HG02943 (cell line): ENCODE measurements around the gene MEIS2.

Experiments
- ATAC-seq: cut with Tn5 transposase; IDR thresholded peaks from one replicate; pipeline ENCODE4 v1.9.1; 2021; ENCODE audit warnings: mild to moderate bottlenecking, low read depth, moderate library complexity; ENCODE audit not compliant: unreplicated experiment

MEIS2 gene

GRCh38 chr15:36883713-36884517 lies 216.4 kb downstream of the MEIS2 start:
- ATAC-seq: peak; percentile 79

GRCh38 chr15:36882487-36883131 lies 217.7 kb downstream of the MEIS2 start:
- ATAC-seq: no peak

GRCh38 chr15:36882056-36882455 lies 218.3 kb downstream of the MEIS2 start:
- ATAC-seq: no peak

GRCh38 chr15:36881516-36881915 lies 218.8 kb downstream of the MEIS2 start:
- ATAC-seq: no peak

GRCh38 chr15:36880913-36881460 lies 219.4 kb downstream of the MEIS2 start:
- ATAC-seq: no peak

GRCh38 chr15:36880224-36880912 lies 220.0 kb downstream of the MEIS2 start:
- no peak for ATAC-seq

- ATAC-seq: no peak
Measured at GRCh38 chr15:36879568-36880222, 220.7 kb downstream of the MEIS2 start.

- no peak for ATAC-seq
Measured at GRCh38 chr15:36878684-36879262, 221.6 kb downstream of the MEIS2 start.

- no peak for ATAC-seq
Measured at GRCh38 chr15:36877796-36878683, 222.3 kb downstream of the MEIS2 start.

GRCh38 chr15:36877294-36877693 lies 223.1 kb downstream of the MEIS2 start:
- no peak for ATAC-seq

- no peak for ATAC-seq
Measured at GRCh38 chr15:36875740-36876334, 224.5 kb downstream of the MEIS2 start.

- no peak for ATAC-seq
Measured at GRCh38 chr15:36874930-36875329, 225.4 kb downstream of the MEIS2 start.

GRCh38 chr15:36867436-36867835 lies 232.9 kb downstream of the MEIS2 start:
- ATAC-seq: no peak

- no peak for ATAC-seq
Measured at GRCh38 chr15:36866896-36867295, 233.5 kb downstream of the MEIS2 start.

- no peak for ATAC-seq
Measured at GRCh38 chr15:36863570-36863969, 236.8 kb downstream of the MEIS2 start.

- ATAC-seq: no peak
Measured at GRCh38 chr15:36860792-36861191, 239.6 kb downstream of the MEIS2 start.

GRCh38 chr15:36858423-36858822 lies 241.9 kb downstream of the MEIS2 start:
- ATAC-seq: no peak

GRCh38 chr15:36856339-36856973 lies 243.9 kb downstream of the MEIS2 start:
- no peak for ATAC-seq
